GM12878 (cell line): Measurements from ENCODE around the gene MNT. TPM values are rescaled to one million over a fixed set of nuclear protein-coding genes. Genes with fewer than 3 reads are reported as not detected.

Experiments used
- ATAC-seq: fragments of 200-7000 bp; cut with Tn5 transposase; 3 replicates; pipeline ENCODE4 v1.9.1; 2020; ENCODE audit warnings: mild to moderate bottlenecking, moderate library complexity
- BruUV-seq: library from RNA; stranded (reverse); fragments of 400-500 nt; replicated peaks from 2 replicates; lab custom pipeline; 2021; lab: Mats Ljungman, UMichigan
- CTCF ChIA-PET: fragments of 300-600 bp; sonication (Branson Sonifier 250); formaldehyde crosslinking; extraction: SDS; loops from one replicate; lab custom pipeline; 2021; ENCODE audit warnings: inconsistent platforms; lab: Yijun Ruan, JAX
- POLR2A ChIA-PET: fragments of 350-600 bp; formaldehyde crosslinking; extraction: SDS; loops from one replicate; lab custom pipeline; 2021; ENCODE audit warnings: inconsistent platforms; lab: Charles Lee
- RAD21 ChIA-PET: fragments of 300-600 bp; sonication (Branson Sonifier 250); formaldehyde crosslinking; loops from one replicate; lab custom pipeline; 2023; ENCODE audit warnings: antibody characterized with exemption; ENCODE audit not compliant: unreplicated experiment; lab: Charles Lee
- SMC1A ChIA-PET: fragments of 300-600 bp; sonication (Branson Sonifier 250); formaldehyde crosslinking; loops from one replicate; lab custom pipeline; 2023; ENCODE audit not compliant: unreplicated experiment, uncharacterized antibody; lab: Charles Lee
- DNase-seq: peaks from one replicate; pipeline ENCODE4 v3.0.0-alpha.2; 2011; ENCODE audit warnings: low read depth, low spot score
- FAIRE-seq: peaks from 3 replicates; lab custom pipeline; 2011; peaks lifted over from hg19 to GRCh38; lab: Jason Lieb, UNC
- H2AFZ ChIP-seq: 2 replicates; pipeline ENCODE4 v1.6.0; 2011; ENCODE audit warnings: low read depth, low read length, control low read depth; ENCODE audit not compliant: control insufficient read depth
- H3K27ac ChIP-seq: 2 replicates; pipeline ENCODE4 v1.5.1; 2011; ENCODE audit warnings: control low read depth; ENCODE audit not compliant: control insufficient read depth, insufficient read depth
- H3K27me3 ChIP-seq, 2 experiments: replicated peaks in 1 of 2; 2 replicates each; pipeline versions ENCODE4 v1.6.0 to v1.6.1; 2011; ENCODE audit warnings: low read length in 1 of 2; ENCODE audit not compliant: control insufficient read depth in 2 of 2, insufficient read depth in 2 of 2
- H3K36me3 ChIP-seq, 2 experiments: 2 replicates each; pipeline ENCODE4 v1.5.1; 2011; ENCODE audit warnings: low read length in 1 of 2; ENCODE audit not compliant: control insufficient read depth in 2 of 2, insufficient read depth in 2 of 2
- H3K4me1 ChIP-seq: 2 replicates; pipeline ENCODE4 v1.6.1; 2011; ENCODE audit warnings: mild to moderate bottlenecking, low read length, moderate library complexity, mixed read lengths; ENCODE audit not compliant: control insufficient read depth, insufficient read depth
- H3K4me2 ChIP-seq: 2 replicates; pipeline ENCODE4 v1.6.0; 2011; ENCODE audit warnings: control low read depth; ENCODE audit not compliant: control insufficient read depth, insufficient read depth
- H3K4me3 ChIP-seq: fragments of 200-600 bp; sonication (generic); 2 replicates; pipeline ENCODE4 v1.5.1; 2016
- H3K79me2 ChIP-seq: 2 replicates; pipeline ENCODE4 v1.6.0; 2011; ENCODE audit warnings: low read length; ENCODE audit not compliant: control insufficient read depth, insufficient read depth
- H3K9ac ChIP-seq: 2 replicates; pipeline ENCODE4 v1.8.0; 2011; ENCODE audit warnings: low read length, control low read depth, mixed read lengths; ENCODE audit not compliant: control insufficient read depth, insufficient read depth
- H3K9me3 ChIP-seq: replicated peaks from 3 replicates; pipeline ENCODE4 v1.5.1; 2011; ENCODE audit warnings: mild to moderate bottlenecking, low read length; ENCODE audit not compliant: control insufficient read depth, insufficient read depth
- H4K20me1 ChIP-seq: 2 replicates; pipeline ENCODE4 v1.6.0; 2011; ENCODE audit not compliant: control insufficient read depth, insufficient read depth
- ATF7 ChIP-seq: fragments of 450-650 bp; IDR thresholded peaks from 2 replicates; pipeline ENCODE4 v1.6.1; 2016; ENCODE audit warnings: low read depth, mild to moderate bottlenecking
- BACH1 ChIP-seq: fragments of 450-650 bp; IDR thresholded peaks from 2 replicates; pipeline ENCODE4 v1.6.1; 2017; ENCODE audit warnings: mild to moderate bottlenecking, borderline replicate concordance
- BRCA1 ChIP-seq: IDR thresholded peaks from 2 replicates; pipeline ENCODE4 v1.6.1; 2011; ENCODE audit warnings: low read depth, low read length, improper control_type of control experiment
- CBX5 ChIP-seq: sonication (generic); IDR thresholded peaks from 2 replicates; pipeline ENCODE4 v1.6.1; 2016; ENCODE audit warnings: low read depth, moderate library complexity, mild to moderate bottlenecking, inconsistent platforms
- ESRRA ChIP-seq: IDR thresholded peaks from 2 replicates; pipeline ENCODE4 v1.6.1; 2012; ENCODE audit warnings: mild to moderate bottlenecking, low read length, improper control_type of control experiment
- HDAC6 ChIP-seq: fragments of 200-600 bp; sonication (generic); IDR thresholded peaks from one replicate; pipeline ENCODE4 v1.8.0; 2017; ENCODE audit warnings: antibody characterized with exemption; ENCODE audit not compliant: unreplicated experiment
- MTA3 ChIP-seq: IDR thresholded peaks from 2 replicates; pipeline ENCODE4 v1.6.1; 2012; ENCODE audit warnings: low read length, inconsistent platforms, borderline replicate concordance
- MYB ChIP-seq: fragments of 150-350 bp; IDR thresholded peaks from 2 replicates; pipeline ENCODE4 v1.6.1; 2014; ENCODE audit warnings: mild to moderate bottlenecking, low read depth, low read length, borderline replicate concordance
- POLR2AphosphoS2 ChIP-seq: IDR thresholded peaks from 2 replicates; pipeline ENCODE4 v1.6.1; 2011; ENCODE audit warnings: low read depth, mild to moderate bottlenecking, low read length, improper control_type of control experiment, moderate library complexity
- POLR2AphosphoS5 ChIP-seq: IDR thresholded peaks from 2 replicates; pipeline ENCODE4 v1.6.1; 2011; ENCODE audit warnings: mild to moderate bottlenecking, low read length, inconsistent platforms
- RCOR1 ChIP-seq: conservative IDR thresholded peaks from 2 replicates; pipeline ENCODE4 v1.6.1; 2012; ENCODE audit warnings: low read depth, low read length, improper control_type of control experiment
- RFX5 ChIP-seq: IDR thresholded peaks from 2 replicates; pipeline ENCODE4 v1.6.1; 2011; ENCODE audit warnings: low read depth, low read length, improper control_type of control experiment
- SIN3A ChIP-seq: IDR thresholded peaks from 2 replicates; pipeline ENCODE4 v1.6.1; 2012; ENCODE audit warnings: low read depth, low read length, improper control_type of control experiment
- STAT3 ChIP-seq: IDR thresholded peaks from 2 replicates; pipeline ENCODE4 v1.6.1; 2011; ENCODE audit warnings: low read depth, low read length, improper control_type of control experiment
- TAF1 ChIP-seq: IDR thresholded peaks from 2 replicates; pipeline ENCODE4 v1.6.1; 2011; ENCODE audit warnings: mild to moderate bottlenecking, low read depth, low read length, borderline replicate concordance
- TARDBP ChIP-seq: IDR thresholded peaks from 2 replicates; pipeline ENCODE4 v1.6.1; 2016; ENCODE audit warnings: borderline replicate concordance
- WRNIP1 ChIP-seq: IDR thresholded peaks from 2 replicates; pipeline ENCODE4 v1.6.1; 2011; ENCODE audit warnings: low read depth, low read length, improper control_type of control experiment, borderline replicate concordance
- ZNF207 ChIP-seq: fragments of 450-650 bp; IDR thresholded peaks from 2 replicates; pipeline ENCODE4 v1.6.1; 2014; ENCODE audit warnings: antibody characterized with exemption, mild to moderate bottlenecking, borderline replicate concordance
- ZNF274 ChIP-seq: IDR thresholded peaks from one replicate; pipeline ENCODE4 v1.8.0; 2011; ENCODE audit not compliant: insufficient read length, insufficient read depth
- WGBS: methylation state at CpG from one replicate; pipeline ENCODE4 v1.1.6; 2016; ENCODE audit warnings: low lambda C conversion rate; ENCODE audit not compliant: insufficient replicate concordance, insufficient coverage; ENCODE audit errors: missing lambda C conversion rate; 5-methylcytosine and 5-hydroxymethylcytosine counted together
- in situ Hi-C: fragments of 300-500 bp; cut with MboI; formaldehyde crosslinking; loops from 9 replicates; pipeline ENCODE4 v1.14.3; 2018; ENCODE audit warnings: mixed read lengths
- intact Hi-C: fragments of 100-400 bp; cut with micrococcal nuclease; formaldehyde crosslinking; loops from one replicate; pipeline ENCODE4 v1.14.2; 2022; ENCODE audit not compliant: unreplicated experiment
- polyA plus RNA-seq, 11 experiments: library from polyadenylated mRNA; depleted of rRNA in 4 of 11; unstranded in 6 of 11; stranded (reverse) in 5 of 11; fragments of >200 nt; fragmentation: Nextera tagmentation in 4 of 11; fragmentation: Illumina TruSeq in 1 of 11; extraction: Ambion mirVana in 4 of 11; extraction: Trizol in 1 of 11; gene quantifications; 1 replicate in 1 of 11; 2 replicates in 10 of 11; pipeline versions ENCODE4 v1.2.1 to v1.2.3, GENCODE V29; 2011 to 2016; ENCODE audit warnings: inconsistent platforms in 2 of 11, missing spikeins in 2 of 11, low read depth in 1 of 11
- total RNA-seq, 4 experiments: library from RNA; depleted of rRNA in 3 of 4; stranded (reverse); fragments of >200 nt in 3 of 4; fragmentation: Illumina TruSeq in 1 of 4; extraction: Trizol in 1 of 4; gene quantifications; 2 replicates each; pipeline versions ENCODE4 v1.2.1 to v1.2.3, GENCODE V29; 2013 to 2021
- TF ChIP-seq, protein P1 (sequence below): fragments of 450-650 bp; IDR thresholded peaks from 2 replicates; pipeline ENCODE4 v1.6.1; 2017; ENCODE audit warnings: antibody characterized with exemption, mild to moderate bottlenecking, moderate library complexity
- TF ChIP-seq, protein P2 (sequence below): IDR thresholded peaks from 2 replicates; pipeline ENCODE4 v1.6.1; 2011; ENCODE audit warnings: borderline replicate concordance, low read depth, mild to moderate bottlenecking, moderate library complexity, low read length; ENCODE audit not compliant: insufficient read depth, poor library complexity, severe bottlenecking

The MNT gene
- total and polyA plus RNA-seq, 10 of the 15 experiments (the other 5 are each of a cell fraction or from before 2014, with no cell fraction given) = 0.31 to 15.9 (median 3.8) TPM

DNA sequence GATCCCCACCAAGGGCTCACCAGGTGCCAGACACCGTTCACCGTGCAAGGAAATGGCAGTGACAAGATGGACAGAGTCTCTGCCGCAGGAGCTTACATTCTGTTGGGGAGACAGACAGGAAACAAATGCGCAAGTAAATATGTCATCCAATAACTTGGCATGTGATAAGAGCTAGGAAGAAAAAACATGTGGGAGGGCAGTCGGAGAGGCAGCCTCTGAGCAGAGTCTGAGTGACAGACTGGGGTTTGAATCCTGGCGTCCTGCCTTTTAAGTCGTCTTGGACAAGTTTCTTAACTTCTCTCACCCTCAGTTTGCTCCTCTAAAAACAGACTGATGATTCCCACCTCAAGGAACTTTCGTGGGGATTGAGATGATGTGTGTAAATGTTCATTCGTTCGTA lies 56.3 kb downstream of the MNT start (continued):
- TF ChIP-seq ZNF274 (no peak), HDAC6 (no peak), SIN3A (no peak), MTA3 (no peak), RFX5 (no peak), BRCA1 (no peak)

DNA sequence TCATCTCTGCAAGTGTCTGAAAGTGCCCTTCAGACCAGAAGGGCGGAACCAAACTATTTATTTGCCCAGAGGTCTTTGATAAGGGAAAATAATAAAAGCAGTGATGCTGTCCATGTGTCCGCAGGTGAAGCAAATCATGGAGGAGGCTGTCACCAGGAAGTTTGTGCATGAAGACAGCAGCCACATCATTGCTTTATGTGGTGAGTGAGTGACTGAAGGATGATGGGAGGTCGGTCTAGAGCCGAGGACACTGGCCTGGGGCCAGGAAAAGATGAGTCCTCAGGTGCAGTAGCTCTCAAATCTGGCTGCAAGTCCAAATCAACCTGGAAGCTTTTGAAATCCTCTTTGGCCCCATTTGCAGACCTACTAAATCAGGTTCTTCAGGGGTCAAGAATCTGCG lies 57.4 kb downstream of the MNT start:
- Histone ChIP-seq H2AFZ (no peak overlapping the region), H3K79me2 (no peaks in the 10 kb centered on the region; the same call in 1 of the 2 replicates), H3K4me3 (no peak overlapping the region), H3K27ac (no peak overlapping the region), H3K4me1 (no peaks in the 10 kb centered on the region), H3K4me2 (no peak overlapping the region), H3K9me3 (no peaks in the 10 kb centered on the region), H3K9ac (no peak overlapping the region), H3K27me3 (no peaks in the 10 kb centered on the region), H4K20me1 (no peaks in the 10 kb centered on the region), H3K36me3 (peaks cover 0 to 3% of the 10 kb centered on the region in 2 experiments; a peak in 2 of 4 replicates)
- FAIRE-seq (no peak), ATAC-seq (no peak), DNase-seq (no peak)
- 99% methylated on average over 5 of the region's 5 CpGs for WGBS
- intact Hi-C loops (no loop called here), in situ Hi-C loops (no loop called here)
- ChIA-PET CTCF (no interaction called here), RAD21 (no interaction called here), POLR2A (no interaction called here), SMC1A (no interaction called here)
- BruUV-seq = no TSS peak
- TF ChIP-seq POLR2AphosphoS2 = no peak
- TF ChIP-seq, protein P1, sequence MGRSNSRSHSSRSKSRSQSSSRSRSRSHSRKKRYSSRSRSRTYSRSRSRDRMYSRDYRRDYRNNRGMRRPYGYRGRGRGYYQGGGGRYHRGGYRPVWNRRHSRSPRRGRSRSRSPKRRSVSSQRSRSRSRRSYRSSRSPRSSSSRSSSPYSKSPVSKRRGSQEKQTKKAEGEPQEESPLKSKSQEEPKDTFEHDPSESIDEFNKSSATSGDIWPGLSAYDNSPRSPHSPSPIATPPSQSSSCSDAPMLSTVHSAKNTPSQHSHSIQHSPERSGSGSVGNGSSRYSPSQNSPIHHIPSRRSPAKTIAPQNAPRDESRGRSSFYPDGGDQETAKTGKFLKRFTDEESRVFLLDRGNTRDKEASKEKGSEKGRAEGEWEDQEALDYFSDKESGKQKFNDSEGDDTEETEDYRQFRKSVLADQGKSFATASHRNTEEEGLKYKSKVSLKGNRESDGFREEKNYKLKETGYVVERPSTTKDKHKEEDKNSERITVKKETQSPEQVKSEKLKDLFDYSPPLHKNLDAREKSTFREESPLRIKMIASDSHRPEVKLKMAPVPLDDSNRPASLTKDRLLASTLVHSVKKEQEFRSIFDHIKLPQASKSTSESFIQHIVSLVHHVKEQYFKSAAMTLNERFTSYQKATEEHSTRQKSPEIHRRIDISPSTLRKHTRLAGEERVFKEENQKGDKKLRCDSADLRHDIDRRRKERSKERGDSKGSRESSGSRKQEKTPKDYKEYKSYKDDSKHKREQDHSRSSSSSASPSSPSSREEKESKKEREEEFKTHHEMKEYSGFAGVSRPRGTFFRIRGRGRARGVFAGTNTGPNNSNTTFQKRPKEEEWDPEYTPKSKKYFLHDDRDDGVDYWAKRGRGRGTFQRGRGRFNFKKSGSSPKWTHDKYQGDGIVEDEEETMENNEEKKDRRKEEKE = no peak
- TF ChIP-seq ESRRA = no peak
- TF ChIP-seq, protein P2, sequence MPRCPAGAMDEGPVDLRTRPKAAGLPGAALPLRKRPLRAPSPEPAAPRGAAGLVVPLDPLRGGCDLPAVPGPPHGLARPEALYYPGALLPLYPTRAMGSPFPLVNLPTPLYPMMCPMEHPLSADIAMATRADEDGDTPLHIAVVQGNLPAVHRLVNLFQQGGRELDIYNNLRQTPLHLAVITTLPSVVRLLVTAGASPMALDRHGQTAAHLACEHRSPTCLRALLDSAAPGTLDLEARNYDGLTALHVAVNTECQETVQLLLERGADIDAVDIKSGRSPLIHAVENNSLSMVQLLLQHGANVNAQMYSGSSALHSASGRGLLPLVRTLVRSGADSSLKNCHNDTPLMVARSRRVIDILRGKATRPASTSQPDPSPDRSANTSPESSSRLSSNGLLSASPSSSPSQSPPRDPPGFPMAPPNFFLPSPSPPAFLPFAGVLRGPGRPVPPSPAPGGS = no peak
- TF ChIP-seq WRNIP1 = no peak
- no peak for TF ChIP-seq STAT3
- TF ChIP-seq MYB = no peak
- TF ChIP-seq BACH1 = no peak
- no peak for TF ChIP-seq RCOR1
- TF ChIP-seq TAF1 = no peak
- TF ChIP-seq CBX5 = no peak
- TF ChIP-seq POLR2AphosphoS5 = no peak
- TF ChIP-seq ZNF207 = no peak
- TF ChIP-seq ATF7 = no peak
- no peak for TF ChIP-seq TARDBP
